Measurements from ENCODE around the gene CPT1C.

Gene CPT1C

DNA sequence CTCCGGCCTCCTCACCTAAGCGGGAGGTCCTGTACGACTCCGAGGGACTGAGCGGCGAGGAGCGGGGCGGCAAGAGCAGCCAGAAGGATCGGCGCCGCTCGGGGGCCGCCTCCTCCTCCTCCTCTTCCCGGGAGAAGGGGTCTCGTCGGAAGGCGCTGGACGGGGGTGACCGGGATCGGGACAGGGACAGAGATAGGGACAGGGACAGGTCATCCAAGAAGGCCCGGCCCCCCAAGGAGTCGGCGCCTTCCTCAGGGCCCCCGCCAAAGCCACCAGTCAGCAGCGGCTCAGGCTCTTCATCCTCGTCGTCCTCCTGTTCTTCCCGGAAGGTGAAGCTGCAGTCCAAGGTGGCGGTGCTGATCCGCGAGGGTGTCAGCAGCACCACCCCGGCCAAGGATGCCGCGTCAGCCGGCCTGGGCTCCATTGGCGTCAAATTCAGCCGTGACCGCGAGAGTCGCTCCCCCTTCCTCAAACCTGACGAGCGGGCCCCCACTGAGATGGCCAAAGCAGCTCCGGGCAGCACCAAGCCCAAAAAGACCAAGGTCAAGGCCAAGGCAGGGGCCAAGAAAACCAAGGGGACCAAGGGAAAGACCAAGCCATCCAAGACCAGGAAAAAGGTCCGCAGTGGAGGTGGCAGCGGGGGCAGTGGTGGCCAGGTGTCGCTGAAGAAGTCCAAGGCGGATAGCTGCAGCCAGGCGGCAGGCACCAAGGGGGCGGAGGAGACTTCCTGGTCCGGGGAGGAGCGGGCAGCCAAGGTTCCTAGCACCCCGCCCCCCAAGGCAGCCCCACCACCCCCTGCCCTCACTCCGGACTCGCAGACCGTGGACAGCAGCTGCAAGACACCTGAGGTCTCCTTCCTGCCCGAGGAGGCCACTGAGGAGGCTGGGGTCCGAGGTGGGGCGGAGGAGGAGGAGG lies 38.1 kb upstream of the CPT1C start:
- FAIRE-seq (no peak), DNase-seq (ENCODE audit: insufficient read length, low spot score) (no peak)
- TF ChIP-seq SPI1 (IDR thresholded peaks at IDR 0.05; ENCODE audit: low read depth, low read length) (no peak), TAF1 (IDR thresholded peaks at IDR 0.05; ENCODE audit: low read depth, low read length) (no peak), POLR2AphosphoS5 (IDR thresholded peaks at IDR 0.05; ENCODE audit: low read depth, low read length) (no peak), POLR2A (IDR thresholded peaks at IDR 0.05; ENCODE audit: low read depth, low read length) (no peak), POU2F2 (IDR thresholded peaks at IDR 0.05; ENCODE audit: low read depth, low read length) (no peak), PAX5 (IDR thresholded peaks at IDR 0.05; ENCODE audit: insufficient read depth, low read length, severe bottlenecking) (no peak)

DNA sequence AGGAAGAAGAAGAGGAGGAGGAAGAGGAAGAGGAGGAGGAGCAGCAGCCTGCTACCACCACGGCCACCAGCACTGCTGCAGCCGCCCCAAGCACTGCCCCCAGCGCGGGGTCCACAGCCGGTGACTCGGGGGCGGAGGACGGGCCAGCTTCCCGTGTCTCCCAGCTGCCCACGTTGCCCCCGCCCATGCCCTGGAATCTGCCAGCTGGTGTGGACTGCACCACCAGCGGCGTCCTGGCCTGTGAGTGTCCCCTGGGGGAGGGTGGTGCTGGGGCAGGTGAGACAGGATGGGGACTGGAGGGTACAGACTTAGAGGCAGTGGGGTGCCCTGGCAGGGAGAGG lies 37.5 kb upstream of the CPT1C start:
- FAIRE-seq, result no peak
- TF ChIP-seq PAX5 (IDR thresholded peaks at IDR 0.05; ENCODE audit: insufficient read depth, low read length, severe bottlenecking), result no peak
- TF ChIP-seq POU2F2 (IDR thresholded peaks at IDR 0.05; ENCODE audit: low read depth, low read length), result no peak
- no peak for TF ChIP-seq POLR2A (IDR thresholded peaks at IDR 0.05; ENCODE audit: low read depth, low read length)
- no peak for TF ChIP-seq TAF1 (IDR thresholded peaks at IDR 0.05; ENCODE audit: low read depth, low read length)
- TF ChIP-seq POLR2AphosphoS5 (IDR thresholded peaks at IDR 0.05; ENCODE audit: low read depth, low read length), result no peak
- no peak for TF ChIP-seq SPI1 (IDR thresholded peaks at IDR 0.05; ENCODE audit: low read depth, low read length)
- DNase-seq (ENCODE audit: insufficient read length, low spot score), result no peak

DNA sequence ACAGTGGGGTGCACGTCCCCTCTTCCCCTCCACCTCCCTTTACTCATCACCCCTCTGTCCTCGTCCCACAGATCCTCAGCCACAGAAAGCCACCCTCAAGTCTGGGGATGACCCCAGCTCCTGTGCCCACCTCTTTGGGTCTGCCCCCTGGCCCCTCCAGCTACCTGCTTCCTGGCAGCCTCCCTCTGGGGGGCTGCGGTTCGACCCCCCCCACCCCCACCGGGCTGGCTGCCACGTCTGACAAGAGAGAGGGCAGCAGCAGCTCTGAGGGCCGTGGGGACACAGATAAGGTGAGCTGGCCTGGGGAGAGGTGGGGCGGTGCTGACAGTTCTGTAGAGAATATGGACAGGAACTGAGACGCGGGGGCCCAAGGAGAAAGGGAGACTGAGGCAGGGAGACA lies 36.3 kb upstream of the CPT1C start:
- DNase-seq (ENCODE audit: insufficient read length, low spot score), result no peak

DNA sequence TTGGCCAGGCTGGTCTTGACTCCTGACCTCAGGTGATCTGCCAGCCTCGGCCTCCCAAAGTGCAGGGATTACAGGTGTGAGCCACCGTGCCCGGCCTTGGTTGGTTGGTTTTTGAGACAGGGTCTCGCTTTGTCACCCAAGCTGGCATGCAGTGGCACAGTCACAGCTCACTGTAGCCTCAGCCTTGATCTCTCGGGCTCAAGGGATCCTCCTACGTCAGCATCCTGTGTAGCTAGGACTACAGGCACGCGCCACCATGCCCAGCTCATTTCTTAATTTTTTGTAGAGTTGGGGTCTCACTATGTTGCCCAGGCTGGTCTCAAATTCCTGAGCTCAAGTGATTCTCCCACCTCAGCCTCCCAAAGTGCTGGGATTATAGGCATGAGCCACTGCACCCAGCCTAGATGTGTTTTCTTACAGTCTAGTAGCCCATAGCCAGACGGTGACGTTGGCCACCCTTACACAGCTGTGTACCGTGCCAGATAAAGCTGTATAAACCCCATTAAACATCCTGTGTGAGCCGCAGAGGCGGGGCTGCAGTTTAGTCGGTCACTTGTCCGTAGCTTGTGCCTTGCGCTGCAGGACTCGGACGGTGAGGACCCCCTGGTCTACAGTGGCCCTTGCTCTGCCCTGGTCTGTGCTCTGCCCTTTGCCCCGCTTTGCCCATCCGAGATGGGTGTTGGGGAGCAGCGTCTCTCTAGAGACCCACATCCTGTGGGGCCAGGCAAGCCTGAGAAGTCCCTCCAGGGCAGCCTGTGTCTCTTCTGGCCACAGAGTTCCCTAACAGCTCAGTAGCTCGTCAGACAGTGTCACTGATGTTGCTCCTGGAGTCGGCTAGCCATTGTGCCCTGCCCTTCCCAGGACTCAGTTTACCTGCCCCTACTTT lies 35.1 kb upstream of the CPT1C start:
- no peak for FAIRE-seq
- no peak for DNase-seq (ENCODE audit: insufficient read length, low spot score)
- TF ChIP-seq POLR2A (IDR thresholded peaks at IDR 0.05; ENCODE audit: low read depth, low read length), result no peak
- TF ChIP-seq TAF1 (IDR thresholded peaks at IDR 0.05; ENCODE audit: low read depth, low read length), result no peak
- no peak for TF ChIP-seq SPI1 (IDR thresholded peaks at IDR 0.05; ENCODE audit: low read depth, low read length)
- TF ChIP-seq POU2F2 (IDR thresholded peaks at IDR 0.05; ENCODE audit: low read depth, low read length), result no peak
- TF ChIP-seq POLR2AphosphoS5 (IDR thresholded peaks at IDR 0.05; ENCODE audit: low read depth, low read length), result no peak
- TF ChIP-seq PAX5 (IDR thresholded peaks at IDR 0.05; ENCODE audit: insufficient read depth, low read length, severe bottlenecking), result no peak

More for the DNA sequence above, 36.3 kb upstream of the CPT1C start:
- no peak for TF ChIP-seq POU2F2 (IDR thresholded peaks at IDR 0.05; ENCODE audit: low read depth, low read length)
- TF ChIP-seq POLR2AphosphoS5 (IDR thresholded peaks at IDR 0.05; ENCODE audit: low read depth, low read length), result no peak
- TF ChIP-seq PAX5 (IDR thresholded peaks at IDR 0.05; ENCODE audit: insufficient read depth, low read length, severe bottlenecking), result no peak
- no peak for TF ChIP-seq SPI1 (IDR thresholded peaks at IDR 0.05; ENCODE audit: low read depth, low read length)
- no peak for TF ChIP-seq POLR2A (IDR thresholded peaks at IDR 0.05; ENCODE audit: low read depth, low read length)
- no peak for TF ChIP-seq TAF1 (IDR thresholded peaks at IDR 0.05; ENCODE audit: low read depth, low read length)
- FAIRE-seq, result no peak

DNA sequence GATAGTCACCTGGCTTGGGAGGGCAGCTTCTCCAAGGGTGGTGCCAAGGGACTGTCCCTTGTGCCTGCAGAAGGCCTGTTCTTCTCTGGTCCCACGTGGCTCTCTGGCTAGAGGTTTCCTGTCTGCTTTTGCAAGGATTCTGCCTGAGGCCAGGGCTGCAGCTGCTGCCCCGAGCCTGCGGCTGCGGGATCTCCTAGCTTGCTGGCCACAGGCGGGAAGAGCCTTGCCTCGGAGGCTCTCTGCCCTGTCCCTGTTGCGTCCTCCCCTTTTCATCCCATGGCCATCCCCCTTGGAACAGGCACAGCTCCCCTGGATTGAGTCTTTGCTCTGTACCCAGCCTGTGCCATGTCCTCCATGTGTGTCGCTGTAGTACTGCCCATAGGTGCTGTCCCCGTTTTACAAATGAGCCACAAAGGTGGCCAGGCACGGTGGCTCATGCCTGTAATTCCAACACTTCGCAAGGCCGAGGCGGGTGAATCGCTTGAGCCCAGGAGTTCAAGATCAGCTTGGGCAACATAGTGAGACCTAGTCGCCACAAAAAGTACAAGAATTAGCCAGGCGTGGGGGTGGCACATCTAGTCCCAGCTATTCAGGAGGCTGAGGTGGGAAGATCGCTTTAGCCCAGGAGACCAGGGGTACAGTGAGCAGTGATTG lies 34.3 kb upstream of the CPT1C start:
- TF ChIP-seq SPI1 (IDR thresholded peaks at IDR 0.05; ENCODE audit: low read depth, low read length), result no peak
- TF ChIP-seq PAX5 (IDR thresholded peaks at IDR 0.05; ENCODE audit: insufficient read depth, low read length, severe bottlenecking), result no peak
- no peak for TF ChIP-seq POU2F2 (IDR thresholded peaks at IDR 0.05; ENCODE audit: low read depth, low read length)
- TF ChIP-seq TAF1 (IDR thresholded peaks at IDR 0.05; ENCODE audit: low read depth, low read length), result no peak
- TF ChIP-seq POLR2A (IDR thresholded peaks at IDR 0.05; ENCODE audit: low read depth, low read length), result no peak
- no peak for TF ChIP-seq POLR2AphosphoS5 (IDR thresholded peaks at IDR 0.05; ENCODE audit: low read depth, low read length)
- FAIRE-seq (no peak), DNase-seq (ENCODE audit: insufficient read length, low spot score) (no peak)

DNA sequence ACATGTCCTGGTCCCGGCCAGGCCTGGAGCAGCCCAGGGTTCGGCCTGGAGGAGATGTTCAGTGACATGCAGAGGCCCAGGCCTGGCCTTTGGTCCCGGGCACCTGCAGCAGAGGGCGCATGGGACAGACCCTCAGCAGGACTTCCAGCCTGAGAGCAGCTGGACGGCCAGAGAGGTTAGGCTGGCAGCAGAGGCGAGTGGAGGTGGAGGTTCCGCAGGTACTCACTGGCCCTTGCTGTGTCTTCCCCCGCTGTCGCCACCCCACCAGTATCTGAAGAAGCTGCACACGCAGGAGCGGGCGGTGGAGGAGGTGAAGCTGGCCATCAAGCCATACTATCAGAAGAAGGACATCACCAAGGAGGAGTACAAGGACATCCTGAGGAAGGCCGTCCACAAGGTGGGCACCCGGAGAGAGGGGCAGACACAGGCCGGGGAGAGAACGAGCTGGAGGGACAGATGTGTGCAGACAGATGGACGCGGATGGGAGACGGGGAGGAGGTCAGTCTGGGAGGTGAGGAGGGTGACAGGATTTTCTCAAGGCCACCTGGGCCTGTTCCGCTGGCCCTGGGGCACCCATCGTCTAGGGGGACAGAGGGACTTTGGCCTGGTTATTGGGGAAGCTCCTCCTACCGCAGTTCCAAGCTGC lies 33.3 kb upstream of the CPT1C start:
- no peak for TF ChIP-seq TAF1 (IDR thresholded peaks at IDR 0.05; ENCODE audit: low read depth, low read length)
- no peak for TF ChIP-seq PAX5 (IDR thresholded peaks at IDR 0.05; ENCODE audit: insufficient read depth, low read length, severe bottlenecking)
- no peak for TF ChIP-seq SPI1 (IDR thresholded peaks at IDR 0.05; ENCODE audit: low read depth, low read length)
- no peak for TF ChIP-seq POU2F2 (IDR thresholded peaks at IDR 0.05; ENCODE audit: low read depth, low read length)
- no peak for TF ChIP-seq POLR2AphosphoS5 (IDR thresholded peaks at IDR 0.05; ENCODE audit: low read depth, low read length)
- no peak for TF ChIP-seq POLR2A (IDR thresholded peaks at IDR 0.05; ENCODE audit: low read depth, low read length)
- no peak for FAIRE-seq
- no peak for DNase-seq (ENCODE audit: insufficient read length, low spot score)

DNA sequence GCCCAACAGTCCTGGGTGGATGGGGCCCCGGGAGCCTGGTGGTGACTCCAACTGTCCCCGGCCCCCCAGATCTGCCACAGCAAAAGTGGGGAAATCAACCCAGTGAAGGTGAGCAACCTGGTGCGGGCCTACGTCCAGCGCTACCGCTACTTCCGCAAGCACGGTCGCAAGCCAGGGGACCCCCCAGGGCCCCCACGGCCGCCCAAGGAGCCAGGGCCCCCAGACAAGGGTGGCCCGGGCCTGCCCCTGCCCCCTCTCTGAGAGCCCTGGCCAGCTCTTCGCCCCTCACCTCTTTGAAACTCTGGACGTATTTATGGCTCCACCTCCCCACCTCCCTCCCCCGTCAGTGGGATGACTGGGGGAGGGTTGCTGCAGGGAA lies 32.8 kb upstream of the CPT1C start:
- TF ChIP-seq PAX5 (IDR thresholded peaks at IDR 0.05; ENCODE audit: insufficient read depth, low read length, severe bottlenecking) (no peak), TAF1 (IDR thresholded peaks at IDR 0.05; ENCODE audit: low read depth, low read length) (no peak), POU2F2 (IDR thresholded peaks at IDR 0.05; ENCODE audit: low read depth, low read length) (no peak)
- FAIRE-seq, result no peak
- DNase-seq (ENCODE audit: insufficient read length, low spot score), result no peak

DNA sequence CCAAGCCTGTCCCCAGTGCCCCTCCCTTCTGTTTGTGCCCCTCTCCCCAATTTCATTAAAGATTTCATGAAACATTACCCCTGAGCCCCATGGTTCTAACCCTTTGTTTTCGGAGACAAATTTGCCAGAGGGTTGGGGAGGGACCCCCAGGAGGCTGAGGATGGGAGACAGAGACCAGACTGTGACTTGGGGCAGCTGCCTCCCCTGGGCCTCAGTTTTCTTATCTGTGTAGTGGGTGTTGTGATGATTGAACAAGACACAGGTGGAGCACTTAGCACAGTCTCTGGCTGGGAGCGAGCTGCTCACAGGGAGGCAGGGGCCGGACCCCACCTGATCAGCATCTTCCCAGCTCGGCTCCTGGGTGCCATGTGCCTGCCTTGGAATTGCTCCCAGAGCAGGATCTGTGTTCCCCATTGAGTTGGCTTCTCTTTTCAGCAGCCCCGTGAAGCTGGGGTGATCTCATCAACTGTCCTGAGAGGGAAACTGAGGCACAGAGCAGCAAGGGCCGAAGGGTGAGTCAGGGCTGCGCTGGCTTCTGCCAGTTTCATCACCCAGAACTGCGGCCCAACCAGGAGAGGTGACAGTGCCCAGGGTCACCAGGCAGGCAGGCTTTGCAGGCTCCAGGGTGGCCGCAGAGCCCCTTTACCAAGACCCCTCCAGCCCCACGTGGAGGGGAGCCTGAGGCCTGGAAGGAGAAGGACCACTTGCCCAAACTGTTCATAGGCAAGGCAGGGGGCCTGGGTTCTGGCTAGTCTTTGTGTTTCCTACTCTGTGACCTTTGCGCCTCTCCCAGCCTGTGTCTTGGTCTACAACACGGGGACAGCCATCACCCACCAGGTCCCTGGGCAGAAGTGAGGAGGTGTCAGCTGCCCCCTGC lies 32.1 kb upstream of the CPT1C start:
- no peak for FAIRE-seq
- TF ChIP-seq POU2F2 (IDR thresholded peaks at IDR 0.05; ENCODE audit: low read depth, low read length) (no peak), PAX5 (IDR thresholded peaks at IDR 0.05; ENCODE audit: insufficient read depth, low read length, severe bottlenecking) (no peak), SPI1 (IDR thresholded peaks at IDR 0.05; ENCODE audit: low read depth, low read length) (no peak), POLR2AphosphoS5 (IDR thresholded peaks at IDR 0.05; ENCODE audit: low read depth, low read length) (no peak), POLR2A (IDR thresholded peaks at IDR 0.05; ENCODE audit: low read depth, low read length) (no peak), TAF1 (IDR thresholded peaks at IDR 0.05; ENCODE audit: low read depth, low read length) (no peak)
- DNase-seq (ENCODE audit: insufficient read length, low spot score), result no peak
